Inferior parietal cortex (tissue), 1 donor: ENCODE measurements around the gene APOBEC3F.
A peak's percentile ranks its signal among the peaks of the same experiment; 100 is the strongest.
"Not testable (repeated sequence)": the region's sequence is repeated elsewhere in the genome, so short reads cannot be mapped to it uniquely, and the experiment has no call there.

Experiments used
- DNase-seq: peaks from one replicate; pipeline ENCODE4 v3.0.0-alpha.2; 2016; ENCODE audit errors: extremely low spot score

The APOBEC3F gene

GRCh38 chr22:39040538-39041296 is at the start of gene APOBEC3F:
Gene APOBEC3F (plus strand): TSS chr22:39040864. CDS start chr22:39040961, 97 bp downstream.
- not testable (repeated sequence) for DNase-seq

GRCh38 chr22:38992871-38993371 is 47.7 kb upstream of the APOBEC3F start:
- DNase-seq: not testable (repeated sequence)

GRCh38 chr22:38996105-38996504 is 44.6 kb upstream of the APOBEC3F start:
- DNase-seq: no peak

DNA sequence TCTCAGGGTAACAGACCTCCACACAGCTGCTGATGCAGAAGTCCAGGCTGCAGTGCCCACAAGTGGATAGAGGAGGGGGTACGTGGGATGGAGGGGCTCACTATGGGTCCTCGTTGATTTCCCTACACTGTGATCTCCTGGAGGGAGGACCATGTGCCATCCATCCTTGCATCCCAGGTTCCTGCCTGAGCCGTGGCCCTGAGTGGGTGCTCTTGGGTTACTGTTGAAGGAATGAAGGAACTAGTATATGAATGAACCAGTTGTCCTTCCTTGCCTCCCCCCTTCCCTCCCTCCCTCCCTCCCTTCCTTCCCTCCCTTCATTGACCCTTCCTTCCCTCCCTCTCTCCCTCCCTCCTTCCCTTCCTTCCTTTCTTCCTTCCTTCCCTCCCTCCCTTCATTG is 43.1 kb upstream of the APOBEC3F start:
- no peak for DNase-seq

- peak; percentile 61 for DNase-seq
These were observed 37.5 kb upstream of the APOBEC3F start for GRCh38 chr22:39003165-39003638.

- no peak for DNase-seq
These were observed 33.5 kb upstream of the APOBEC3F start for GRCh38 chr22:39007177-39007576.

- not testable (repeated sequence) for DNase-seq
These were observed 32.3 kb upstream of the APOBEC3F start for GRCh38 chr22:39008271-39008850.

DNA sequence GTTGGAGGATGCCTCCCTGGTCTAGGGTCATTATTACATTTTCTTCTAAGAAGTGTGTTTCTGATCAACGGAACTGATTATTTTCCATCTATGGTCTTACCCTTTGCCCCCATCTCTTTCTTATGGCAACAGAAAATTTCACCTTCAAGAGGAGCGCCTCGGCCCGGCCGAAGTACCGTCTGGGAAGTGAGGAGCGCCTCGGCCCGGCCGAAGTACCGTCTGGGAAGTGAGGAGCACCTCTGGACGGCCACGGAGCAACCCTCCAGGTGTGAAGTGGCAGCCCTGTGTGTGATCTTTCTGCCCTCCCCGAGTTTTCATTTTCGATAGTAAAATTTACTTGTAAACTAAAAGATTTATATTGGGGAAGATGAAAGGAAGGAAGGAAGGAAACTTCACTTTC is 29.7 kb upstream of the APOBEC3F start:
- DNase-seq: no peak

DNA sequence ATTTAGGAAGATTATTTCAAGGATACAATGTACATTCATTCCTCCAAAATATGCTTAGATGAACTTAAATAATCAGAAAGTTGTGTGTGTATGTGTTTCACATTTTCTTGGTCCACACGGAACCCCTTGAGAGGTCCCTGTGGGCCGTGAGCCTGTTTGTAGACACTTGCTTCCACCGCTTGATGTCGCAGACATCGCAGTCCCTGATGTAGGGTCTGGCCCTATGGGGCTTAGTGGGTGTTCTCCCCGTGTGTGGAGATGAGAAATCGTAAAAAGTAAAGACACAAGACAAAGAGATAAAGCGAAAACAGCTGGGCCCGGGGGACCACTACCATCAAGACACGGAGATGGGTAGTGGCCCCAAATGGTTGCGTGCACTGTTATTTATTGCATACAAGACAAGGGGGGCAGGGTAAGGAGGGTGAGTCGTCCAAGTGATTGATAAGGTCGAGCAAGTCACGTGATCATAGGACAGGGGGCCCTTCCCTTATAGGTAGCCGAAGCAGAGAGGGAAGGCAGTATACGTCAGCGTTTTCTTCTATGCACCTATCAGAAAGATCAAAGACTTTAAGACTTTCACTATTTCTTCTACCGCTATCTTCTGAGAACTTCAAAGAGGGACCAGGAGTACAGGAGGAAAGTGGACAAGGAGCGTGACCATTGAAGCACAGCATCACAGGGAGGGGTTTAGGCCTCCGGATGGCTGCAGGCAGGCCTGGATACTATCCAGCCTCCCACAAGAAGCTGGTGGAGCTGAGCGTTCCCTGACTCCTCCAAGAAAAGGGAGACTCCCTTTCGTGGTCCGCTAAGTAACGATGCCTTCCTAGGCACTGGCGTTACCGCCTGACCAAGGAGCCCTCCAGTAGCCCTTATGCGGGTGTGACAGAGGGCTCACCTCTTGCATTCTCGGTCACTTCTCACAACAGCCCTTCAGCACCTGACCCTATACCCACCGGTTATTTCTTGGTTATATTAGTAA is 27.8 kb upstream of the APOBEC3F start:
- DNase-seq: no peak

DNA sequence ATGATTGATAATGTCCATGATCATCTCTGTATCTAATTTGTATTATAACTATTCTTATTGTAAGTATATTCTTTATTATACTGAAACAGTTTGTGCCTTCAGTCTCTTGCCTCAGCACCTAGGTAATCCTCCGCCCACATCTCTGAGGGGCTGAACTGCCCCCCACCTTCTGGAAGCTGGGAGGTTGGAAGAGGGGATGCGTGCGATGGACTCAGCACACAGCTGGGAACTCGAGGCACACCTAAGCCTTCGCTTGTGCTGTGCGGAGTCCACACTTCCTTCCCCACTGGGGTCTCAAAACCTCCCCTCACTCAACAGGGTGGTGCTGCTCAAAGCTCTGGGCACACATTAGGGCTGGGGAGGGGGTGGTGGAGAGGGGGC is 27.1 kb upstream of the APOBEC3F start:
- not testable (repeated sequence) for DNase-seq

DNA sequence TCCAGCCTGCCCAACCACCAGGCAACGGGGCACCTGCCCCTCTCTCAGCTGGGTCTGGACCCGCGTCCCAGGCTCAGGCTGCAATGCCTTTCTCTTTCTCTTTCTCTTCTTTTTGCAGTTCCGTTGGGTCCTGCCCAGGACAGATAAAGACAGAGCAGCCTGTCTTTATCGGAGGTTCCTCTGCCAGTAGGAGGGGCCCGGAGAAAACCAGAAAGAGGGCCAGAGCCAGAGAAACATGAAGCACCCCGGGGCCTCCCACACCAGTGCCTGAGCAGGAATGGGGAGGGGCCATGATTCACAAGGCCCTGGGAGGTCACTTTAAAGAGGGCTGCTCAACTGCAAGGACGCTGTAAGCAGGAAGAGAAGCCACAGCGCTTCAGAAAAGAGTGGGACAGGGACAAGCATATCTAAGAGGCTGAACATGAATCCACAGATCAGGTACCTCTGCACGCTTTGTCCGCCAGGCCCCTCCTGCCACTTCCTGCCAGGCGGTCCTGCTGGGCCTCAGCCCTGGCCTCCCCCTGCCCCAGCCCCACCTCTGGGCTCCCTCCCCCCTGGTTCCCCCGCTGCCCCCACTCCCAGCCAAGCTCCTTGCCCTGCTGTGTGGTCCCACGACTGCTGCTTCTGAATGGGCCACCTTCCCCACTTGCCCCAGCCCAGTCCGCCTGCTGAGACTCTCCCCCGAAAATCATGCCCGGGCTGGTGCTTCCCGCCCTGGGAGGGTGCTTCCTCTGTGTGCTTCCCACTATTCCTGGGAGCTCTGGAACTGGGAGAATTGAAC is 26.5 kb upstream of the APOBEC3F start, which contains the start of gene APOBEC3C:
APOBEC3C (plus strand) TSS at position 316 of the 781 bp plus-strand sequence; CDS start at position 422, 106 bp downstream.
- DNase-seq: peak; percentile 43

DNA sequence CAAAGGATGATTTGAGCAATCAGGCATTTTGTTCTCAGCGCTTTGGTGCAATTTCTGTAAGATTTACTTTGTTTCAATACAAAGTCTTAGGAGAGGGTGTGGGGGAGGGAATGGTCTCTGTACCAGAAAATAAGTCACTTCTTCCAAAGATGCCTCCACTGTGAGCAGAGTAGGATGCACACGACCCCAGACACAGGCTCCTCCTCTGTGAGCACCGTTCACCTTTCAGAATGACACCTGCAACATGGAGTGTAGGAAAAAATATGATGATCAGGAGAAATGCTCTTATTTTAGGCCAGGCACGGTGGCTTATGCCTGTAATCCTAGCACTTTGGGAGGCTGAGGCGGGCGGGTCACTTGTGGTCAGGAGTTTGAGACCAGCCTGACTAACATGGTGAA is 25.9 kb upstream of the APOBEC3F start:
- DNase-seq: not testable (repeated sequence)

- no peak for DNase-seq
These were observed 24.1 kb upstream of the APOBEC3F start for GRCh38 chr22:39016592-39016991.

DNA sequence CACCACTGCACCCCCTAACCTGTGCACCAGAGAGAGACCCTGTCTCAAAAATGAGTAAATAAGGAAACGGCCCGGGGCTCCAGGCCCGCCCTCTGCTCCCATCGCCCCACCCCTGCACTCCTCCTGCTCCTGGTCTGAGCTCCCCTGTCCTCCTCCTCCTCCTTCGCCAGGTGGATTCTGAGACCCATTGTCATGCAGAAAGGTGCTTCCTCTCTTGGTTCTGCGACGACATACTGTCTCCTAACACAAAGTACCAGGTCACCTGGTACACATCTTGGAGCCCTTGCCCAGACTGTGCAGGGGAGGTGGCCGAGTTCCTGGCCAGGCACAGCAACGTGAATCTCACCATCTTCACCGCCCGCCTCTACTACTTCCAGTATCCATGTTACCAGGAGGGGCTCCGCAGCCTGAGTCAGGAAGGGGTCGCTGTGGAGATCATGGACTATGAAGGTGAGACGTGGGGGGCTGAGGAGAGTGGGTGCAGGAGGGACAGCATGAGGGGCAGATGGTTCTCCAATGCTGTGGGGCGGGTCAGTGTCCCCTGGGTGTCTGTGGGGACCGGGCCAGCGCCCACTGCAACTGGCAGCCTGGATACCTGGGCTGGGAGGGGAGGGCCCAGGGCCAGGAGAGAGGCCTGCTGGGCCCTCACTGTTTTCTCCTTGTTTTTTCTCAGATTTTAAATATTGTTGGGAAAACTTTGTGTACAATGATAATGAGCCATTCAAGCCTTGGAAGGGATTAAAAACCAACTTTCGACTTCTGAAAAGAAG is 22.9 kb upstream of the APOBEC3F start:
- no peak for DNase-seq

DNA sequence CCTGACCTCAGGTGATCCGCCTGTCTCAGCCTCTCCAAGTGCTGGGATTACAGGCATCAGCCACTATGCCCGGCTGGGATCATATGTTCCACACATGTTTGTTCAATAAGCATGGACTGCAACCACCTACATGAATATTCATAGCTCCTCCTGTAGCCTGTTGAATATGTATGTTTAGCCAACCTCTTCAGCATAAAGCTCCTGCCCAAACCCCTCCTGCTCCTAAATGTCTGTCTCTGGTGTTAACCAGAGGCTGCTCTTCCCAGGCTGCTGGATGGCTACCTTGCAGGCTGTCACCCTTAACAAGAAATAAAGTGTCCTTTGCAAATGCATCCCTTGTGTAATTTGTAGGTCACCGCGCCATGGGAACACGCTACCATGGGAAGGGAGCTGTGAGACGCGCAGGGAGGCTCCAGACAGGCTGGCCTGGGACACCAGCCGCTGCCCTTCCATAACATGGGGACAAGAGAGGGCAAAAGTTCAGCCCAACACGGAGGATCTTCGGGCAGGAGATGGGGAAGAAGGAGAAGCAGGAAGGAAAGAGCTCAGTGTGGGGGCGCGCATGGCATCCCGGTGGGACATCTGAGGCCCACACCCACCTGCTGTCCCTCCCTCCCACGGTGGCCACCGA is 20.5 kb upstream of the APOBEC3F start:
- DNase-seq: not testable (repeated sequence)

GRCh38 chr22:39021552-39022250 is 19.0 kb upstream of the APOBEC3F start:
- DNase-seq: no peak

DNA sequence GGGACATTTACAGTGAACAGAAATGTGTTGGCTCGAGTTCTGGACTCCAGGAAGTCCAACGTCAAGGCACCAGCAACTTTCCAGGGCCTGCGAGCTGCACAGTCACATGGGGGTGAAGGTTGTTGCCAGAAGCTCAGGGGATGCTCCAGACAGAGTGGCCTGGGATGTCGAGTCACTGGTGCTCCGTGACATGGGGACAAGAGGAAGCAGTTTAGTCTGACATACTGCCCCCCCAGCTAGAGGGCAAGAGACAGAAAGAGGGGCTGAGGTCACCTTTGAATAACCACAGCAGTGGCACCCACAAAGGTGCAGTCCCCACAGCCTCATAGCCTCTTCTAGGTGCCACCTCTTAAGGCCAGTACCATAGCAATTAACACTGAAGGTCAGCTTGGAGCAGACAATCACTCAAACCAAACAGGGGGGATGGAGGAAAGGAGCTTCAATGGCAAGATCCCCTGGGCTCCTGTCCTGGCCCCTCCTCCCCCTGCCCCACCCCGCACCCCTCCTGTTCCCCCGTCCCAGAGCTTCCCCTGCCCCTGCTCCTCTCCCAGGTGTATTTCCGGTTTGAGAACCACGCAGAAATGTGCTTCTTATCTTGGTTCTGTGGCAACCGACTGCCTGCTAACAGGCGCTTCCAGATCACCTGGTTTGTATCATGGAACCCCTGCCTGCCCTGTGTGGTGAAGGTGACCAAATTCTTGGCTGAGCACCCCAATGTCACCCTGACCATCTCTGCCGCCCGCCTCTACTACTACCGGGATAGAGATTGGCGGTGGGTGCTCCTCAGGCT is 15.9 kb upstream of the APOBEC3F start:
- DNase-seq: no peak

DNA sequence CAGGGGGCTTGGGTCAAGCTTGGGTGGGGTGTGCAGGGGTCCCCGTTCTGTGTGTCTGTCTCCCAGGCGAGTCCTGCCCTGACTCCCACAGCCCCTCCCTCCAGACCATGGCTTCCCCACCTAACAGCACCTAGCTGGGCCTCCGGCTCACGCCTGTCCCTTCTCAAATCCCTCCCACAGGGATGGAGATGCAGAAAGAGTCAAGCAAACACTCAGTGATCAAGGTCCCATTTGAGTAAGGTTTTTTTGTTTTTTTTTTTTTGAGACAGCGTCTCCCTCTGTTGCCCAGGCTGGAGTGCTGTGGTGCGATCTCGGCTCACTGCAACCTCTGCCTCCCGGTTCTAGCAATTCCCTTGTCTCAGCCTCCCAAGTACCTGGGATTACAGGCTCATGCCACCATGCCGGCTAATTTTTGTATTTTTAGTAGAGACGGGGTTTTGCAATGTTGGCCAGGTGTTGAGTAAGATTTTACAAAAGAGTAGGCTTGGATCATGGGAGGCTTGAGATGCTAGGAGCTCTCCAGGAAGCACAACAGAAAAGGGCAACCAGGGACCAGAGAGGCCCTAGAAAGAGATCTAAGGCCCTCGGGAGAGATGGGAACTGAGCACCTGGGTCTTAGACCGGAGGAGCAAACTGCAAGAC is 14.0 kb upstream of the APOBEC3F start:
- DNase-seq: no peak
